Effector memory CD8-positive, alpha-beta T cell (primary cell): Measurements from ENCODE around the gene KCNF1.
"Not testable (repeated sequence)": the region's sequence is repeated elsewhere in the genome, so short reads cannot be mapped to it uniquely, and the experiment has no call there.

Source experiments
- ATAC-seq: fragments of 150-1000 bp; cut with Tn5 transposase; replicated peaks from 2 replicates; pipeline ENCODE4 v1.10.0; 2021; ENCODE audit warnings: mild to moderate bottlenecking, moderate library complexity
- DNase-seq, 3 experiments: peaks; one replicate each; pipeline ENCODE4 v3.0.0; 2021
- H3K27ac Mint-ChIP-seq, 2 donors: one replicate each; pipeline ENCODE4 v1.8.0; 2022; ENCODE audit warnings: mild to moderate bottlenecking in 2 of 2, mixed read lengths in 2 of 2, moderate library complexity in 2 of 2
- H3K27me3 Mint-ChIP-seq, 2 donors: one replicate each; pipeline ENCODE4 v1.8.0; 2022; ENCODE audit warnings: mixed read lengths in 2 of 2
- H3K36me3 Mint-ChIP-seq: one replicate; pipeline ENCODE4 v1.8.0; 2022; ENCODE audit warnings: mild to moderate bottlenecking, moderate library complexity, mixed read lengths; ENCODE audit not compliant: insufficient read depth
- H3K4me1 Mint-ChIP-seq, 2 donors: one replicate each; pipeline ENCODE4 v1.8.0; 2022; ENCODE audit warnings: low read depth in 2 of 2, mixed read lengths in 2 of 2
- H3K4me3 Mint-ChIP-seq, 2 donors: one replicate each; pipeline ENCODE4 v1.8.0; 2022; ENCODE audit warnings: mild to moderate bottlenecking in 2 of 2, mixed read lengths in 2 of 2, moderate library complexity in 2 of 2
- H3K9me3 Mint-ChIP-seq, 2 donors: one replicate each; pipeline ENCODE4 v1.8.0; 2022; ENCODE audit warnings: mixed read lengths in 2 of 2

Gene KCNF1

DNA sequence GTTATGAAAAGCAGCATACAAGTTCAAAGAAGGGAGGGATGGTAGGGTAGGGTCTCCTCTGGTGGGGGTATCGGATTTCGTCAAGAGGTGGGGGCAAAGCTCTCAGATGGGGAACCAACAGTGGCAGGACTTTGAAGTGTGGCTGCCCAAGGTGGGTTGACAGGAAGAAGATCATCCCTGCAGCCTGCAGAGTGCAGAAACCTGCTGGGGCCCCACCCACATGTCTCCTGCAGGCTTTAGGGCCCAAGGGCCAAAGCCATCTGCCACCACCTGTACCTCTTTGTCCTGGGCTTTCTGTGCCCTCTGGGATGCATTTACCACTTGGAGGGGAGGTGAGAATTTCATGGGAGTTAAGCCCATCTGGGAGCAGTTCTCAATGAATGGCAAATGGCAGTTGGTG is 42.7 kb downstream of the KCNF1 start:
- Mint-ChIP-seq H3K36me3 (peaks cover 28% of the 10 kb centered on the region), H3K27me3 (peaks cover 28 to 40% of the 10 kb centered on the region in 2 donors), H3K4me3 (no peak overlapping the region), H3K27ac (peak overlapping the region in 1 of 2 donors; percentile 98), H3K4me1 (peaks cover 6 to 12% of the 10 kb centered on the region in 2 donors), H3K9me3 (peaks cover 5 to 10% of the 10 kb centered on the region in 2 donors)
- no peak for DNase-seq
- no peak for ATAC-seq

DNA sequence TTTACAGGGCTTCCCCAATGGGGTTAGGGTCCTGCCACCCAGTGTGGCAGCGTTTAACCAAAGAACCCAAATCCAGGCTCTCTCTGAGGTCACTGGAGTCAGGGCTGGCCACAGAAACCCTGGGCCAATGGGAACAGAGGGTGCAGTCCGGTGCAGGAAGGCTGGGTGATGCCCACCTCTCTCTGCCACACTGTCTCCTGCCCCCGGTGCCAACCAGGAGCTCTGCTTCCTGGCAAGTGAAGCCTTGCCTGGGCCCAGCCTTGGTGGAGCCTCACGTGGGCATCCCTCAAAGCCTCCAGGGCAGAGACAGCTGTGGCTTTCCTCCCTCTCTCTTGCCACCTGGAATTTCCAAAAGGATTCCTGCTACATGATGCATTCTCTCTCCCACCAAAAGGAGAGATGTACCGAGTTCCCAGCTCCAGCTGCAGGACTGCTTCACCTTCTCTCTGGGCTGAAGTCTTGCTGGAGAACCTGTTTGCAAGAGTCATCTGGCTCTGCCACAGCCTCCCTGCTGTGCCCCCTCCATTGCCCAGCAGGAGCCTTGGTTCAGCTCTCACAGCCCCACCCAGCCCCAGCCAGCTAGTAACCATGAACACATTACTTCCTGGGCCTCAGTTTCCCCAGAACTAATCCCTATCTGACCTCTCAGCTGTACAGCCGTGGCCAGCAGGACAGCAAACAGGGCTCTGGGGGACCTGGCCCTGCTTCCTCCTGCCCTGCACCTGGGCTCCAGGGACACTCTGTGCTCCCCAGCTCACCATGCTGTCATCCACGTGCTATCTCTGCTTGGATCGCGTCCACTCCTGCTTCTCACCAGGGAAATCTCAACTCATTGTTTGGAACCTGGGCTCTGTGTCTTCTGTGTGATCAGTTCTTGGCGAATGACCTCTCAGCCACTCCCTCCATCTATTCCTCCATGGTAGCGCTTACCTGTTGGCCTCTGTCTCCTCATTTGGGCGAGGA is 43.4 kb downstream of the KCNF1 start:
- Mint-ChIP-seq H3K36me3 (peaks cover 29% of the 10 kb centered on the region), H3K27ac (no peak overlapping the region), H3K27me3 (peaks cover 28 to 37% of the 10 kb centered on the region in 2 donors), H3K4me3 (no peak overlapping the region), H3K9me3 (peaks cover 5 to 10% of the 10 kb centered on the region in 2 donors), H3K4me1 (peaks cover 6 to 12% of the 10 kb centered on the region in 2 donors)
- DNase-seq (no peak), ATAC-seq (no peak)

DNA sequence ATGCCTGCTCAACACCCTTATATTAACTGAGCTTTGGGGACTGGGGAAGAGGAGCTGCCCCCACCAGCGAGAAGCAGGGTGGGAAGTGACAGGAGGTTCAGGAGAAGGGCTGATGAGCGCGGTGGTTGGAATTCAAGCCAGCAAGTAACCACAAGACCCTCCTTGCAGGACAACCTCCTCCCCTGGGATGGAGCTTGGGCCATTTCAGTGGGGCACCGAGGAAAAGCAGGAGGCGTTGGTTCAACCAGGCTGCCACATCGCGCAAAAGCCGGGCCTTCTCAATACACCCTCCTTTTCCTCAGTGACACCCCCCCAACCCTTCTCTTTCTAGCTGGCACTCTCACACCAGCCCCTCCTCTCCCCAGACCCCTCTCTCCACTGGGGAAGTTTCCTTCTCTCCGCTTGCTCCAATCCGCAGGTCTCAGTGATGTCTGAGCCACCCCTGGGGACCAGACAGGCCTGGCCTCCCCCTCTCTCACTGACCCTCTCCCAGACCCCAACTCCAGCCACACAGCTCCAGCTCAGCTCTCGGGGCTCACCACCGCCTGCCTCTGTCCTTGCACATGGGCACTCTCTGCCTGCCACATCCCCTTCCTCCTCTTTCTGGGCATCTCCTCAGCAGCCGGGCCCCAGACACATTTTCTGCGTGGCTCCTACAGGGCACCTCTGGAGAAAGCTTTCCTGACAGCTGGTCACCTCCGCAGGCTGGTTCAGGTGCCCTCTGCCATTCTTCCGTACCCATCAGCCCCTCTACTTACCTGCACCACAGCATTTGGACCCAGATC is 44.5 kb downstream of the KCNF1 start:
- no peak for ATAC-seq
- Mint-ChIP-seq H3K36me3 (peaks cover 29% of the 10 kb centered on the region), H3K4me1 (peaks cover 6 to 9% of the 10 kb centered on the region in 2 donors), H3K27ac (no peak overlapping the region), H3K27me3 (peaks cover 22 to 37% of the 10 kb centered on the region in 2 donors), H3K9me3 (peaks cover 5 to 10% of the 10 kb centered on the region in 2 donors), H3K4me3 (no peak overlapping the region)
- DNase-seq: no peak

DNA sequence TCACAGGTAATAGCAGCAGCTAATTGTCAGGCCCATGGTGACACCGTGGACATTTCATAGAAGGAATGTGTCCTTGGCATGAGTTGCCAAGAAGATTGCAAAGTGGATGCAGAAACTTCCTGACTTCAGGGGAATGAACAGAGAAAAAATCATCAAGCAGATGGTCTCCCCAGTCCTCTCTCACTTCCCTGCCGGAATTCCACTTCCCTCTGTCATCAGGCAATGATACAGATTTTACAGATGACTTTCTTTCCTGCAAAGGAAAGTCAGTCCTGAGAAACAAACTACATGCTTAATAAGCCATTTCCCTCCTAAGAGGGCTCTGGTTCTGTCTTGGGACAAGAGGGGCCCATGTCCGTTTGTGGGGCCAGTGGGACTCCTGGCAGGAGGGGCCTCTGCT is 45.7 kb downstream of the KCNF1 start:
- peaks cover 22 to 49% of the 10 kb centered on the region in 2 donors for H3K27me3 Mint-ChIP-seq
- peaks cover 27% of the 10 kb centered on the region for H3K36me3 Mint-ChIP-seq
- H3K9me3 Mint-ChIP-seq: peaks cover 5 to 10% of the 10 kb centered on the region in 2 donors
- H3K4me3 Mint-ChIP-seq: no peak overlapping the region
- no peak overlapping the region for H3K27ac Mint-ChIP-seq
- DNase-seq (no peak), ATAC-seq (no peak)
- H3K4me1 Mint-ChIP-seq: peaks cover 6 to 9% of the 10 kb centered on the region in 2 donors

DNA sequence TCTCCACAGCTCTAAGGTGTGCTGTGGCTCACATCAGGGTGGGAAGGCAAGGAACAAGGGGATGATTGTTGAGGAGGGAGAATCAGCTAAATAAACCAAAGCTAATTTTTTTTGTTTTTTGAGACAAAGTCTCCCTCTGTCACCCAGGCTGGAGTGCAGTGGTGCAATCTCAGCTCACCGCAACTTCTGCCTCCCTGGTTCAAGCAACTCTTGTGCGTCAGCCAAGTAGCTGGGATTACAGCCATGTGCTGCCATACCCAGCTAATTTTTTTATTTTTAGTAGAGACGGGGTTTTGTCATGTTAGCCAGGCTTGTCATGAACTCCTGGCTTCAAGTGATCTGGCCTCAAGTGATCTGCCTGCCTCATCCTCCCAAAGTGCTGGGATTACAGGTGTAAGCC is 46.7 kb downstream of the KCNF1 start:
- not testable (repeated sequence) for H3K9me3 Mint-ChIP-seq, ATAC-seq, H3K4me1 Mint-ChIP-seq, DNase-seq, H3K4me3 Mint-ChIP-seq, H3K27ac Mint-ChIP-seq
- Mint-ChIP-seq H3K27me3 (peaks cover 30 to 60% of the 10 kb centered on the region in 2 donors), H3K36me3 (peaks cover 16% of the 10 kb centered on the region)

DNA sequence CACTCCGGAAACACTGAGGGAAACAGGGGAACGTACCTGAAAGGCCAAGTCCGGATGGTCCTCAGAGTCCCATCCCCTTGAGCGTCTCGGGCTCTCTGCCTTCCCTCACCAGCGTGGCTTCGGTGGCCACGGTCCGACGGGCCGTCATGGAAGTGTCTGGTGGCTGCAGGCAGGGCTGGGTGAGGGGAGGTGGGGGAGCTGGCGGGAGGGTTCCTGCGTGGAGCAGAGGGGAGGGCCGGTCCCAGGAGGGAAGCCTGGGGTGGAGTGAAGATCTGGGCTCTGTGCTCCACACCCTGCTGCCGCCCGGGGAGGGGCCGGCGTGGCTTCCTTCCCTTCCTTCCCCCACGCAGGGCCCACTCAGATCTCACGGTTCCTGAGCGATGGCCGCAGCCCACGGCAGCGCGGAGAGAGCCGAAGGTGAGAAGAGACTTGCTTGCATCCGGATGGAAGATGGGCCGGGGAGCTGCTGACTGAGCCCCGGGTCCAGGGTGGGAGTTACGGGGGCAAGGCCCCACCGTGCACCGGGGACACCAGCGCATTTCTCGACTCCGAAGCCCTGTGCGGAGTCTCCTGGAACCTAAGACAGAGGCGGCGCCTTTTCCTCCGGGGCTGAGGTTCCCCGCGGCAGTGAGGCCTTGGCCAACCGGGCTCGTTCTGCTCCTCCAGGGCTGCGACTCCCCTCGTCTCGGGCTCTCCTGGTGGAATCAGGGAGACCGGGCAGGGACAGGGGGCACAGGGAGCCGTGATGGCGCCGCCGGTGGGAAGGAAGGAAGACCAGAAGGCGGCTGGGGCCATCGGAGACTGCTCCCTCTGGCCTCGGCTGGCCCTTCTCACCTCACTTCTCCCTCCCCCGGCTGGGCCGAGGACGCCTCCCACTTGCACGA is 49.1 kb downstream of the KCNF1 start:
- ATAC-seq: no peak
- Mint-ChIP-seq H3K36me3 (peaks cover 2% of the 10 kb centered on the region), H3K9me3 (no peaks in the 10 kb centered on the region), H3K4me1 (peaks cover 0 to 1% of the 10 kb centered on the region in 2 donors), H3K27ac (no peak overlapping the region), H3K4me3 (no peak overlapping the region), H3K27me3 (peaks cover 45 to 76% of the 10 kb centered on the region in 2 donors)
- no peak for DNase-seq

DNA sequence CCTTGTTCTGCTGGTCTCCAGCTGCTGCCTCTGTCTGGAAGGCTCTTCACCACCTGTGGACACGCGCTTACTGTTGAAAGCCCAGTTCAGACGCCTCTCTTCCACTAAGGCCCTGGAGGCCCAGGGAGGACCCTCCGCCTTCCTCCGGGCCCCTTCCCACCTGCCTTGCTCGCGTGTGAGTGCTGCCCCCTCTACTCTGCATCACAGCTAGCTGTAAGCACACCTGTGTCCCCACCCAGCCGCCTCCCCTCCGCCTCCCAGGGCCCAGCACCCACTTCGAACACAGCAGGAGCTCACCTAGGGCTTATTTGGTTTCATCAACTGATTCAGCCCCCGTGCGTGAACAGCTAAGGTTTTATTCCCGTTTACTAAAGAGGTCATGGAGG is 49.7 kb downstream of the KCNF1 start:
- Mint-ChIP-seq H3K27ac (no peak overlapping the region), H3K27me3 (peaks cover 45 to 76% of the 10 kb centered on the region in 2 donors), H3K4me3 (no peak overlapping the region), H3K36me3 (peaks cover 2% of the 10 kb centered on the region), H3K9me3 (no peaks in the 10 kb centered on the region), H3K4me1 (peaks cover 0 to 1% of the 10 kb centered on the region in 2 donors)
- ATAC-seq (no peak), DNase-seq (no peak)

DNA sequence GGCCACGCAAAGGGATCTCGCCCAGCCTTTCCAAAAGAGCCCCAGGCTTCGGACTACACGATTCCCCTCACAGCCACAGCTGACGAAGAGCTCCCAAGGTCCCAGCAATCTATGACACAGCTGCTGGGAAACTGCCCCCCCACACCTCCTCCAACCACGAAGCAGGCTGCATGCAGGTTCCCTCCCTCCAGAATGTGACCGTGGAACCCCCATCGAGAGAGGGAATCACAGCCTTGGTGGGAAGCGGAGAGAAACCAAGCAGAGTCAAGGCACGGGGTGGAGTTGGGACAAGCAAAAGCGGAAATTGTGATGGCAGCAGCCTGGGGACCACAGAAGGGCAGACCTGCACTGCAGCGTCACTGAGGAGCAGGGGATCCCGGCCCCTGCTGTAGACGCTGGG is 50.3 kb downstream of the KCNF1 start:
- H3K36me3 Mint-ChIP-seq: peaks cover 2% of the 10 kb centered on the region
- DNase-seq (no peak), ATAC-seq (no peak)
- no peak overlapping the region for H3K27ac Mint-ChIP-seq
- peaks cover 0 to 1% of the 10 kb centered on the region in 2 donors for H3K4me1 Mint-ChIP-seq
- peaks cover 47 to 76% of the 10 kb centered on the region in 2 donors for H3K27me3 Mint-ChIP-seq
- no peaks in the 10 kb centered on the region for H3K9me3 Mint-ChIP-seq
- no peak overlapping the region for H3K4me3 Mint-ChIP-seq

DNA sequence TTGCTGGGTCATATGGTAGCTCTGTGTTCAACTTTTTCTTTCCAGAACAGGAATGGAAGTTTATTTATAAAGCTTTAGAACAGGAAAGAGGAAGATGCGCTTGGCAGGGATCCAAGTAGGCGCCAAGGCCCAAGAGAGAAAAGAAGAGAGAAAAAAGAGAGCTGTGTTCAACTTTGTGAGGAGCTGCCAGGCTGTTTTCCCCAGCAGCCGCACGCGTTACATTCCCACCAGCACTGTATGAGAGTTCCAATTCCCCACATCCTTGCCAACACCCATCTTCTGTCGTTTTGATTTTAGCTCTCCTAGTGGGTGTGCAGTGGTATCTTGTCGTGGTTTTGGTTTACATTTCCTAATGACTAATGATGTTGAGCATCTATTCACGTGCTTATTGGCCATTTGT is 51.4 kb downstream of the KCNF1 start:
- H3K27ac Mint-ChIP-seq: no peak overlapping the region
- DNase-seq (no peak), ATAC-seq (no peak)

More for the DNA sequence above, 51.4 kb downstream of the KCNF1 start:
- peaks cover 6% of the 10 kb centered on the region for H3K36me3 Mint-ChIP-seq
- no peaks in the 10 kb centered on the region for H3K9me3 Mint-ChIP-seq
- H3K27me3 Mint-ChIP-seq: peaks cover 51 to 75% of the 10 kb centered on the region in 2 donors
- H3K4me1 Mint-ChIP-seq: peaks cover 0 to 1% of the 10 kb centered on the region in 2 donors
- H3K4me3 Mint-ChIP-seq: no peak overlapping the region
